Adrenal gland (tissue), 5 donors: ENCODE results near the gene POLR2A.

ENCODE experiments used
- POLR2A ChIP-seq, 2 donors: fragments of 450-650 bp; IDR thresholded peaks; one replicate each; pipeline ENCODE4 v1.6.1; 2017; ENCODE audit warnings: antibody characterized with exemption in 2 of 2, mild to moderate bottlenecking in 2 of 2, moderate library complexity in 1 of 2
- TF ChIP-seq, protein P1 (sequence below), 6 experiments: fragments of 450-650 bp in 4 of 6; fragments of 200-600 bp in 2 of 6; sonication (generic) in 1 of 6; IDR thresholded peaks; 1 replicate in 5 of 6; 2 replicates in 1 of 6; pipeline versions ENCODE4 v1.5.1 to v1.8.0; 2016 to 2021; ENCODE audit warnings: antibody characterized with exemption in 6 of 6, mild to moderate bottlenecking in 2 of 6, moderate library complexity in 1 of 6
- donor health status: DM: no; HTN: no; CAD: no.

DNA sequence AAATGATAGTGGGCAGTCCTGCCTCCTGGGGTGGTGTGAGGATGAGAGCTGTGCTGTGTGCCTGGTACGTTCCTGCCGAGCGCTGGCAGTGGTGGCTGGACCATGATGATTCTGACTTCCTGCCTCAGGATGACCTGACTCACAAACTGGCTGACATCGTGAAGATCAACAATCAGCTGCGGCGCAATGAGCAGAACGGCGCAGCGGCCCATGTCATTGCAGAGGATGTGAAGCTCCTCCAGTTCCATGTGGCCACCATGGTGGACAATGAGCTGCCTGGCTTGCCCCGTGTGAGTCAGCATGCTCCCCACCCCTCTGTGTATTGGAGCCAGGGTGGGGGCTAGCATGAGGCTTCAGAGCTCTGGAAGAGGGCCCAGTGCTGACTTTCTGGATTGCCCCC lies 13.1 kb downstream of the POLR2A start:
- TF ChIP-seq, protein P1, sequence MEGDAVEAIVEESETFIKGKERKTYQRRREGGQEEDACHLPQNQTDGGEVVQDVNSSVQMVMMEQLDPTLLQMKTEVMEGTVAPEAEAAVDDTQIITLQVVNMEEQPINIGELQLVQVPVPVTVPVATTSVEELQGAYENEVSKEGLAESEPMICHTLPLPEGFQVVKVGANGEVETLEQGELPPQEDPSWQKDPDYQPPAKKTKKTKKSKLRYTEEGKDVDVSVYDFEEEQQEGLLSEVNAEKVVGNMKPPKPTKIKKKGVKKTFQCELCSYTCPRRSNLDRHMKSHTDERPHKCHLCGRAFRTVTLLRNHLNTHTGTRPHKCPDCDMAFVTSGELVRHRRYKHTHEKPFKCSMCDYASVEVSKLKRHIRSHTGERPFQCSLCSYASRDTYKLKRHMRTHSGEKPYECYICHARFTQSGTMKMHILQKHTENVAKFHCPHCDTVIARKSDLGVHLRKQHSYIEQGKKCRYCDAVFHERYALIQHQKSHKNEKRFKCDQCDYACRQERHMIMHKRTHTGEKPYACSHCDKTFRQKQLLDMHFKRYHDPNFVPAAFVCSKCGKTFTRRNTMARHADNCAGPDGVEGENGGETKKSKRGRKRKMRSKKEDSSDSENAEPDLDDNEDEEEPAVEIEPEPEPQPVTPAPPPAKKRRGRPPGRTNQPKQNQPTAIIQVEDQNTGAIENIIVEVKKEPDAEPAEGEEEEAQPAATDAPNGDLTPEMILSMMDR (IDR thresholded peaks at IDR 0.05), result no peak
- no peak for TF ChIP-seq POLR2A (IDR thresholded peaks at IDR 0.05)
